ENCODE results near the gene SPSB4. TPM values are rescaled to one million over a fixed set of nuclear protein-coding genes. Genes with fewer than 3 reads are reported as not detected.
"Not testable (repeated sequence)": the region's sequence is repeated elsewhere in the genome, so short reads cannot be mapped to it uniquely, and the experiment has no call there.

The SPSB4 gene
- total and polyA plus RNA-seq, 2 experiments from 2014 or later = 57.0 to 82.2 TPM

DNA sequence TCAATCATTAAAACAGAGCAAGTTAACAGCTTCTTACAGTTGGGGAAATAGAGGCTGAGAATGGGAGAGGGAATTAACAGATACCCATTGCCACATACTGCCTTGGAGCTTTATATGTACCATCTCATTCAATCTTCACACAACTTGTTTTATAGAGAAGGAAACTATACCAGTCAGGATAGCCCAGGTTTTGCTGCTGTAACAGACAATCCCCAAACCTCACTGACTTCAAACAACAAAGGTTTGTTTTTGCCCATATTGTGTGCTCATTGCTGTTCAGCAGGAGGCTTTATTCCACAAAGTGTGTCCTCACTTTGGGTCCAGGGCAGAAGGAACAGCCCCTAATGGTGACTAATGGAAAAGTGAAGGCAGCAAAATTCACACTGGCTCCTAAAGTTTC is 59.2 kb downstream of the SPSB4 start:
- Histone ChIP-seq H3K4me3 (no peak overlapping the region), H3K4me1 (ENCODE audit: low read depth) (peaks cover 41% of the 10 kb centered on the region), H3K36me3 (no peaks in the 10 kb centered on the region), H3K27me3 (no peaks in the 10 kb centered on the region), H3K9me3 (ENCODE audit: low read depth) (no peaks in the 10 kb centered on the region), H3K27ac (peak overlapping the region; percentile 97)
- TF ChIP-seq, protein P1, sequence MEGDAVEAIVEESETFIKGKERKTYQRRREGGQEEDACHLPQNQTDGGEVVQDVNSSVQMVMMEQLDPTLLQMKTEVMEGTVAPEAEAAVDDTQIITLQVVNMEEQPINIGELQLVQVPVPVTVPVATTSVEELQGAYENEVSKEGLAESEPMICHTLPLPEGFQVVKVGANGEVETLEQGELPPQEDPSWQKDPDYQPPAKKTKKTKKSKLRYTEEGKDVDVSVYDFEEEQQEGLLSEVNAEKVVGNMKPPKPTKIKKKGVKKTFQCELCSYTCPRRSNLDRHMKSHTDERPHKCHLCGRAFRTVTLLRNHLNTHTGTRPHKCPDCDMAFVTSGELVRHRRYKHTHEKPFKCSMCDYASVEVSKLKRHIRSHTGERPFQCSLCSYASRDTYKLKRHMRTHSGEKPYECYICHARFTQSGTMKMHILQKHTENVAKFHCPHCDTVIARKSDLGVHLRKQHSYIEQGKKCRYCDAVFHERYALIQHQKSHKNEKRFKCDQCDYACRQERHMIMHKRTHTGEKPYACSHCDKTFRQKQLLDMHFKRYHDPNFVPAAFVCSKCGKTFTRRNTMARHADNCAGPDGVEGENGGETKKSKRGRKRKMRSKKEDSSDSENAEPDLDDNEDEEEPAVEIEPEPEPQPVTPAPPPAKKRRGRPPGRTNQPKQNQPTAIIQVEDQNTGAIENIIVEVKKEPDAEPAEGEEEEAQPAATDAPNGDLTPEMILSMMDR (IDR thresholded peaks at IDR 0.05; ENCODE audit: low read depth, low read length) = no peak
- DNase-seq (ENCODE audit: low read depth in 1 of 2, low spot score in 1 of 2) = no peak

DNA sequence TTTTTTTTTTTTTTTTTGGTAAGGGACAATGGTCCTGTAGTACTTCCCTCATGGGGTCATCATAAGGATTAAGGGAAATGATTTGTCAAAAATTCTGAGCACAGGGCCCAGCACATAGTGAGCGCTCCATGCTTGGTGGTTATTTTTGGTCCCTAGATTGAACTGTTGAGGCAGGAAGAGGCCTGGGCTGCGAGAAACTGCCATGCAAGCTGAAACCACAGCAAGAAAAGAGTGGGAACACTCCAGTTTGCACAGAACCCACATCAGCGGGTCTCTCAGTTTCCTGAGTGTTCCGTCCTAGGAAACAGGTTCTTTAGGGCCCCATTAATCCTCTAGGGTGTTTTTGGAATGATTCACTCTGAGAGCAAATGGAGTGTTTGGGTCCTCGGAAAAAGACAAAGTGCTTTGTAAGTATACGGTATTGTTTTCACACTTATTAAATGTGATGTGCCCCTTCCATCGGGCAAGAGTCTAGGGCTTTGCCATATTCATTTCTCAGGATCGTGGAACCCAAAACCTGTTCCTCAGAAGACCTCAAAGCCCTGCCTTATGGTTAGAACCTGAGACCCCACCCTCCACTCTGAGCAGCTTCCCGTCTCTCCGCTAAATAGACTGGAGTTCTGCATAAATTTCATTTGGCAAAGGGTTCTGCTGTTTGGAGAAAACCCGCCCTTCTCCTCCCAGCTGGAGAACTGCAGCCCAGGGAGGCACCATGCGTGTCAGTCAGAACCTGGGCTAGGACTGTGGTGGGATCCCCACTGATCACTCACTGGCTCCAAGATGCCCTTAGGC is 60.4 kb downstream of the SPSB4 start:
- Histone ChIP-seq H3K4me3 (no peak overlapping the region), H3K4me1 (ENCODE audit: low read depth) (peaks cover 38% of the 10 kb centered on the region), H3K36me3 (no peaks in the 10 kb centered on the region), H3K27ac (peak overlapping the region; percentile 31), H3K9me3 (ENCODE audit: low read depth) (no peaks in the 10 kb centered on the region), H3K27me3 (no peaks in the 10 kb centered on the region)
- TF ChIP-seq, protein P1 (IDR thresholded peaks at IDR 0.05; ENCODE audit: low read depth, low read length) = no peak
- no peak for DNase-seq (ENCODE audit: low read depth in 1 of 2, low spot score in 1 of 2)

- H3K27ac ChIP-seq = no peak overlapping the region
- no peaks in the 10 kb centered on the region for H3K9me3 ChIP-seq (ENCODE audit: low read depth)
- no peaks in the 10 kb centered on the region for H3K36me3 ChIP-seq
- no peaks in the 10 kb centered on the region for H3K27me3 ChIP-seq
- TF ChIP-seq, protein P1 (IDR thresholded peaks at IDR 0.05; ENCODE audit: low read depth, low read length) = no peak
- H3K4me3 ChIP-seq = no peak overlapping the region
- H3K4me1 ChIP-seq (ENCODE audit: low read depth) = peaks cover 37% of the 10 kb centered on the region
- DNase-seq (ENCODE audit: low read depth in 1 of 2, low spot score in 1 of 2) = no peak
Measured at GRCh38 chr3:141112686-141113297, 61.6 kb downstream of the SPSB4 start.

DNA sequence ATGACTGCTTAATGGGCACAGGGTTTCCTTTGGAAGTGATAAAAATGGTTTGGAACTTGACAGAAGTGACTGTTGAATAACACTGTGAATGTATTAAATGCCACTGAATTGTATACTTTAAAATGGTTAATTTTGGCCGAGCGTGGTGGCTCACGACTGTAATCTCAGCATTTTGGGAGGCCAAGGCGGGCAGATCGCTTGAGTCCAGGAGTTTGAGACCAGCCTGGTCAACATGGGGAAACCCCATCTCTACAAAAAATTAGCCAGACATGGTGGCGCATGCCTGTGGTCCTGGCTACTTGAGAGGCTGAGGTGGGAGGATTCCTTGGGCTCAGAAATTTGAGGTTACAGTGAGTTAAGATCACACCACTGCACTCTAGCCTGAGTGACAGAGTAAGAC is 62.5 kb downstream of the SPSB4 start:
- not testable (repeated sequence) for H3K9me3 ChIP-seq (ENCODE audit: low read depth); H3K27me3 ChIP-seq; H3K4me3 ChIP-seq; DNase-seq (ENCODE audit: low read depth in 1 of 2, low spot score in 1 of 2); H3K36me3 ChIP-seq; H3K27ac ChIP-seq
- peaks cover 28% of the 10 kb centered on the region for H3K4me1 ChIP-seq (ENCODE audit: low read depth)

- no peak overlapping the region for H3K27ac ChIP-seq
Measured at GRCh38 chr3:141114179-141114745, 63.1 kb downstream of the SPSB4 start.

More at GRCh38 chr3:141114179-141114745, 63.1 kb downstream of the SPSB4 start:
- DNase-seq (ENCODE audit: low read depth in 1 of 2, low spot score in 1 of 2) = no peak
- TF ChIP-seq, protein P1 (IDR thresholded peaks at IDR 0.05; ENCODE audit: low read depth, low read length) = no peak
- no peak overlapping the region for H3K4me3 ChIP-seq
- peaks cover 22% of the 10 kb centered on the region for H3K4me1 ChIP-seq (ENCODE audit: low read depth)
- H3K27me3 ChIP-seq = no peaks in the 10 kb centered on the region
- no peaks in the 10 kb centered on the region for H3K9me3 ChIP-seq (ENCODE audit: low read depth)
- H3K36me3 ChIP-seq = no peaks in the 10 kb centered on the region

Measured in cardiac muscle cell (in vitro differentiated cells and primary cell).